ENCODE data around the gene TACSTD2.
"Not testable (repeated sequence)": the region's sequence is repeated elsewhere in the genome, so short reads cannot be mapped to it uniquely, and the experiment has no call there.

Gene TACSTD2

GRCh38 chr1:58576727-58577653, at the start of gene TACSTD2:
Gene TACSTD2, minus strand, starts transcription at chr1:58577252. Its CDS starts 96 bp downstream, at chr1:58577156.
- DNase-seq = no peak

GRCh38 chr1:58626293-58626692, 49.2 kb upstream of the TACSTD2 start:
- DNase-seq = no peak

GRCh38 chr1:58623259-58623658, 46.2 kb upstream of the TACSTD2 start:
- not testable (repeated sequence) for DNase-seq

GRCh38 chr1:58622571-58622970, 45.5 kb upstream of the TACSTD2 start:
- DNase-seq = no peak

- DNase-seq = no peak
Measured at GRCh38 chr1:58621391-58621790, 44.3 kb upstream of the TACSTD2 start.

- no peak for DNase-seq
Measured at GRCh38 chr1:58620926-58621325, 43.9 kb upstream of the TACSTD2 start.

- no peak for DNase-seq
Measured at GRCh38 chr1:58620259-58620658, 43.2 kb upstream of the TACSTD2 start.

- no peak for DNase-seq
Measured at GRCh38 chr1:58619286-58620054, 42.4 kb upstream of the TACSTD2 start.

- DNase-seq = peak; percentile 50
Measured at GRCh38 chr1:58618303-58618702, 41.3 kb upstream of the TACSTD2 start.

- DNase-seq = no peak
Measured at GRCh38 chr1:58611861-58612385, 34.9 kb upstream of the TACSTD2 start.

GRCh38 chr1:58608945-58609344, 31.9 kb upstream of the TACSTD2 start:
- no peak for DNase-seq

GRCh38 chr1:58608297-58608696, 31.2 kb upstream of the TACSTD2 start:
- no peak for DNase-seq

GRCh38 chr1:58607391-58607790, 30.3 kb upstream of the TACSTD2 start:
- DNase-seq = no peak

GRCh38 chr1:58601921-58602320, 24.9 kb upstream of the TACSTD2 start:
- not testable (repeated sequence) for DNase-seq

GRCh38 chr1:58597996-58598395, 20.9 kb upstream of the TACSTD2 start:
- no peak for DNase-seq

- no peak for DNase-seq
Measured at GRCh38 chr1:58597076-58597475, 20.0 kb upstream of the TACSTD2 start.

GRCh38 chr1:58596631-58597052, 19.6 kb upstream of the TACSTD2 start:
- no peak for DNase-seq

- DNase-seq = no peak
Measured at GRCh38 chr1:58594546-58594945, 17.5 kb upstream of the TACSTD2 start.

- peak; percentile 7 for DNase-seq
Measured at GRCh38 chr1:58592522-58593134, 15.6 kb upstream of the TACSTD2 start.

GRCh38 chr1:58591806-58592205, 14.8 kb upstream of the TACSTD2 start:
- no peak for DNase-seq

GRCh38 chr1:58590019-58590418, 13.0 kb upstream of the TACSTD2 start:
- no peak for DNase-seq

GRCh38 chr1:58588396-58588795, 11.3 kb upstream of the TACSTD2 start:
- DNase-seq = no peak

- no peak for DNase-seq
Measured at GRCh38 chr1:58587667-58588066, 10.6 kb upstream of the TACSTD2 start.

All from GOT3 (cell line).